K562 (cell line): Measurements from ENCODE around the gene DDX55. TPM values are rescaled to one million over a fixed set of nuclear protein-coding genes. Genes with fewer than 3 reads are reported as not detected.
A peak's percentile ranks its signal among the peaks of the same experiment; 100 is the strongest.

Experiments used
- ATF1 ChIP-seq, 2 experiments: fragments of 450-650 bp in 1 of 2; IDR thresholded peaks; 2 replicates each; pipeline ENCODE4 v1.6.1; 2016; ENCODE audit warnings: missing compliant biosample characterization in 1 of 2, missing genetic modification characterization in 1 of 2
- ATF3 ChIP-seq, 2 experiments: fragments of 450-650 bp in 1 of 2; sonication (generic) in 1 of 2; formaldehyde crosslinking in 1 of 2; IDR thresholded peaks in 1 of 2; conservative IDR thresholded peaks in 1 of 2; 2 replicates each; pipeline versions ENCODE4 v1.6.1 to v1.8.1; 2016 to 2023; ENCODE audit warnings: mild to moderate bottlenecking in 2 of 2, moderate library complexity in 2 of 2, inconsistent platforms in 1 of 2, missing genetic modification reagents in 1 of 2
- CHD1 ChIP-seq: fragments of 200-600 bp; sonication (generic); IDR thresholded peaks from one replicate; pipeline ENCODE4 v1.6.1; 2012; ENCODE audit warnings: mild to moderate bottlenecking, moderate library complexity, low read length, inconsistent platforms
- KDM1A ChIP-seq, 2 experiments: fragments of 450-650 bp; IDR thresholded peaks; 2 replicates each; pipeline ENCODE4 v1.6.1; 2016; ENCODE audit warnings: mild to moderate bottlenecking in 2 of 2
- KDM5B ChIP-seq: fragments of 200-600 bp; sonication (generic); IDR thresholded peaks from 2 replicates; pipeline ENCODE4 v1.6.1; 2012; ENCODE audit warnings: low read depth, mild to moderate bottlenecking, moderate library complexity, low read length, control low read depth, inconsistent platforms; ENCODE audit not compliant: insufficient replicate concordance
- MED1 ChIP-seq: sonication (generic); formaldehyde crosslinking; IDR thresholded peaks from 2 replicates; pipeline ENCODE4 v1.8.1; 2023; ENCODE audit warnings: missing genetic modification reagents, borderline replicate concordance
- NCOA2 ChIP-seq, 2 experiments: fragments of 450-650 bp; IDR thresholded peaks; 2 replicates each; pipeline ENCODE4 v1.6.1; 2018; ENCODE audit warnings: mild to moderate bottlenecking in 2 of 2, moderate library complexity in 1 of 2; ENCODE audit not compliant: partially characterized antibody in 2 of 2
- NUFIP1 ChIP-seq: fragments of 450-650 bp; IDR thresholded peaks from 2 replicates; pipeline ENCODE4 v1.6.1; 2018; ENCODE audit not compliant: partially characterized antibody
- SAP30 ChIP-seq: fragments of 200-600 bp; sonication (generic); IDR thresholded peaks from 2 replicates; pipeline ENCODE4 v1.6.1; 2012; ENCODE audit warnings: borderline replicate concordance, low read depth, mild to moderate bottlenecking, moderate library complexity, low read length, control low read depth, inconsistent platforms; ENCODE audit not compliant: insufficient read depth, poor library complexity, severe bottlenecking
- SMARCB1 ChIP-seq: IDR thresholded peaks from 2 replicates; pipeline ENCODE4 v1.6.1; 2011; ENCODE audit warnings: improper control_type of control experiment, low read depth; ENCODE audit not compliant: insufficient read length
- SPI1 ChIP-seq: IDR thresholded peaks from 2 replicates; pipeline ENCODE4 v1.6.1; 2011; ENCODE audit warnings: low read depth, low read length, control low read depth, borderline replicate concordance
- SRF ChIP-seq, 2 experiments: fragments of 250-450, 450-650 bp in 1 of 2; sonication (Bioruptor Pico) in 1 of 2; sonication (generic) in 1 of 2; formaldehyde crosslinking; IDR thresholded peaks; 2 replicates each; pipeline versions ENCODE4 v1.5.0 to v1.5.1; 2020 to 2022; ENCODE audit warnings: mild to moderate bottlenecking in 1 of 2, missing genetic modification reagents in 1 of 2
- STAT5A ChIP-seq: IDR thresholded peaks from 2 replicates; pipeline ENCODE4 v1.6.1; 2012; ENCODE audit warnings: low read length, inconsistent platforms, borderline replicate concordance
- STAT5B ChIP-seq: fragments of 250-450 bp; sonication (Bioruptor Pico); IDR thresholded peaks from 2 replicates; pipeline ENCODE4 v1.8.0; 2021; ENCODE audit warnings: mild to moderate bottlenecking, inconsistent platforms
- TAF9B ChIP-seq: fragments of 450-650 bp; IDR thresholded peaks from 2 replicates; pipeline ENCODE4 v1.6.1; 2018; ENCODE audit warnings: mild to moderate bottlenecking; ENCODE audit not compliant: partially characterized antibody
- TSHZ1 ChIP-seq: fragments of 250-450 bp; sonication (Bioruptor Pico); IDR thresholded peaks from 2 replicates; pipeline ENCODE4 v1.4.0; 2020; ENCODE audit warnings: mild to moderate bottlenecking, moderate library complexity
- WHSC1 ChIP-seq: IDR thresholded peaks from one replicate; pipeline ENCODE4 v1.6.1; 2012; ENCODE audit warnings: low read length, control low read depth, inconsistent platforms
- ZFP36 ChIP-seq: fragments of 150-350 bp; IDR thresholded peaks from 2 replicates; pipeline ENCODE4 v1.6.1; 2018; ENCODE audit warnings: low read length, low read depth; ENCODE audit not compliant: partially characterized antibody
- ZFX ChIP-seq: sonication (generic); formaldehyde crosslinking; IDR thresholded peaks from 2 replicates; pipeline ENCODE4 v1.8.0; 2022; ENCODE audit warnings: mild to moderate bottlenecking, missing genetic modification reagents, moderate library complexity
- ZNF197 ChIP-seq: fragments of 200-800 bp; sonication (Bioruptor generic); IDR thresholded peaks from 2 replicates; pipeline ENCODE4 v1.6.1; 2016; ENCODE audit warnings: low read depth, missing genetic modification characterization, missing compliant biosample characterization
- ZNF24 ChIP-seq: fragments of 450-650 bp; IDR thresholded peaks from 2 replicates; pipeline ENCODE4 v1.6.1; 2016
- ZNF507 ChIP-seq: conservative IDR thresholded peaks from 2 replicates; pipeline ENCODE4 v1.6.1; 2017; ENCODE audit warnings: missing genetic modification characterization, missing compliant biosample characterization
- polyA plus RNA-seq, 8 experiments: library from polyadenylated mRNA; depleted of rRNA in 4 of 8; stranded (reverse) in 5 of 8; unstranded in 3 of 8; fragments of >200 nt; fragmentation: Nextera tagmentation in 2 of 8; fragmentation: Illumina TruSeq in 1 of 8; extraction: Ambion mirVana in 2 of 8; extraction: Trizol in 1 of 8; gene quantifications; 2 replicates each; pipeline versions ENCODE4 v1.2.1 to v1.2.3, GENCODE V29; 2011 to 2014; ENCODE audit warnings: inconsistent platforms in 1 of 8, missing spikeins in 1 of 8
- total RNA-seq, 7 experiments: library from RNA; depleted of rRNA in 6 of 7; stranded (reverse); fragments of >200 nt in 6 of 7; fragmentation: Illumina TruSeq in 2 of 7; extraction: Trizol in 2 of 7; gene quantifications; 2 replicates each; pipeline versions ENCODE4 v1.2.1 to v1.2.3, GENCODE V29; 2011 to 2021; ENCODE audit warnings: low replicate concordance in 1 of 7
- TF ChIP-seq, protein P1 (sequence below): fragments of 450-650 bp; IDR thresholded peaks from 2 replicates; pipeline ENCODE4 v1.6.1; 2016; ENCODE audit warnings: missing biosample characterization, missing genetic modification characterization

Gene DDX55
- total and polyA plus RNA-seq, 9 of the 15 experiments (the other 6 are each of a cell fraction or from before 2014, with no cell fraction given), result 10.6 to 71.0 (median 60.9) TPM

- TF ChIP-seq TSHZ1 (CRISPR knock-in tag), result no peak
- 0 out of 4 replicates have a peak, but pooled peaks of 1 of the 2 experiments have one; percentile 21 for TF ChIP-seq SRF (CRISPR knock-in tag; IDR thresholded peaks at IDR 0.05)
- no peak for TF ChIP-seq NUFIP1
- peak; percentile 91 for TF ChIP-seq SAP30
- TF ChIP-seq KDM1A (IDR thresholded peaks at IDR 0.05), result no peak
- no peak for TF ChIP-seq ZFP36
- TF ChIP-seq SPI1, result peak; percentile 81
- TF ChIP-seq ATF1 (CRISPR knock-in tag; IDR thresholded peaks at IDR 0.05), result peak; percentile 98
- TF ChIP-seq ATF1 (tag; IDR thresholded peaks at IDR 0.05), result peak; percentile 100
- TF ChIP-seq ZNF507, result no peak
- TF ChIP-seq ZNF197 (CRISPR knock-in tag), result no peak
- TF ChIP-seq ZNF24, result peak; percentile 36; the same call in 1 of the 2 replicates
- peak; percentile 94 for TF ChIP-seq TAF9B
- no peak for TF ChIP-seq ATF3 (IDR thresholded peaks at IDR 0.05)
- TF ChIP-seq ATF3 (CRISPR knock-in tag; conservative IDR thresholded peaks at IDR 0.05), result no peak; the same call in 1 of the 2 replicates
- no peak for TF ChIP-seq STAT5A
- no peak for TF ChIP-seq MED1 (CRISPR knock-in tag)
- TF ChIP-seq, protein P1, sequence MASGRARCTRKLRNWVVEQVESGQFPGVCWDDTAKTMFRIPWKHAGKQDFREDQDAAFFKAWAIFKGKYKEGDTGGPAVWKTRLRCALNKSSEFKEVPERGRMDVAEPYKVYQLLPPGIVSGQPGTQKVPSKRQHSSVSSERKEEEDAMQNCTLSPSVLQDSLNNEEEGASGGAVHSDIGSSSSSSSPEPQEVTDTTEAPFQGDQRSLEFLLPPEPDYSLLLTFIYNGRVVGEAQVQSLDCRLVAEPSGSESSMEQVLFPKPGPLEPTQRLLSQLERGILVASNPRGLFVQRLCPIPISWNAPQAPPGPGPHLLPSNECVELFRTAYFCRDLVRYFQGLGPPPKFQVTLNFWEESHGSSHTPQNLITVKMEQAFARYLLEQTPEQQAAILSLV (tag), result no peak
- TF ChIP-seq SMARCB1, result no peak
- TF ChIP-seq KDM5B, result peak; percentile 97
- TF ChIP-seq CHD1, result no peak
- no peak for TF ChIP-seq NCOA2 (IDR thresholded peaks at IDR 0.05; ENCODE audit: partially characterized antibody in 2 of 2)
- no peak for TF ChIP-seq WHSC1
- peak; percentile 61 for TF ChIP-seq ZFX (CRISPR knock-in tag)
- TF ChIP-seq STAT5B (CRISPR knock-in tag), result no peak
Measured at GRCh38 chr12:123633379-123634141, 31.7 kb downstream of the DDX55 start, which contains the start of the genes EIF2B1 and GTF2H3 (continued).
